Measurements from ENCODE around the gene SEMA5A.
"Not testable (repeated sequence)": the region's sequence is repeated elsewhere in the genome, so short reads cannot be mapped to it uniquely, and the experiment has no call there.

The SEMA5A gene

DNA sequence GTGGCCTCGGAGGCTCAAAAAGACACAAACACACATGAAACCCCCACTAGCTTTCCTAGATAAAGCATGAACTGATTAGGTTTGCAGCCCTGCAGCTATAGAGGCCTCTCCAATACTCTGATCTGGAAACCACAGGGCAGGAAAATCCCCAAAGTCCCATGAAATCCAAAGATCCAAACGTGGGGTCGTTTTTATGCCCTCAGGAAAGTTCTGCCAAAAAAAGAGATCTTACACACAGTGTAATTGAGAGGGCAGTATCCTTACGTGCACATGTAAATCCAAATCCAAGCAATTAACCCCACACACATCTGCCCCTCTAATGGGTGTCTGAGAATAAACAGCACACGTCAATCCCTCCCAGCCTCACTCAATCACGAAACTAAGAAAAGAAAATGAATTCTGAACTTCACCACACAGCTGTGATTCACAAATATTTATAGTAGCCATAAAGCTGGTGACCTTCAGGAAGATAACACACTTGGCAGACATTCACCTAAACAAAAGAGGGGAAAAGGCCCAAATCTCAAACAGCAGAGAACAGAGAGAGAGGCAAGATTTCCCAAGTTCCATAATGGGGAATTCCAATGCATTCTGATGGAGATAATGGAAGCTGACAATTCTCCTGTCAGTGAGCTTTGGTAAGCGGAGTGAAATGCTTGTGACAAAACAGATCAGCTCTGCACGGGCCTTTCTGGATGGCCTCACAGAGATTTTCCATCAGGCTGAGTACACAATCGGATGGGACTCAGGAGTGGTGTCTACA, 114.2 kb downstream of the SEMA5A start:
- no peak for DNase-seq

DNA sequence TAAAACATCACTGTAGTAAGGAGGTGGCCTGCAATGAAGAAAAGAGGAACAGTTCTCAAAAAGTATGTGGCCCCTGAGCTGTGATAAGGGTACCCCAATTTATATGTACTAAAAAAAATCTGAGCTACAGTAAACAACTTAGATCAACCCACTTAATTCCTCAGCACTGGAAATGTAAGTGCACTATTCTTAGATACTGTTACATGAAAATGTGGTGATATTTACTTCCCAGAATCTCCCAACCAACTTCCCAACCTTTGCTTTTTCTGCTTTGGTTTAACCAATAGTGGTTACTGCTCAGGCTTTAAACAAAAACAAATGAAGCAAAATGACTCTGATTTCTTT, 114.8 kb downstream of the SEMA5A start:
- DNase-seq: no peak

GRCh38 chr5:9430306-9430705, 115.6 kb downstream of the SEMA5A start:
- no peak for DNase-seq

- no peak for DNase-seq
Observed at GRCh38 chr5:9429691-9430215, 116.1 kb downstream of the SEMA5A start.

GRCh38 chr5:9428272-9428671, 117.6 kb downstream of the SEMA5A start:
- DNase-seq: no peak

- DNase-seq: no peak
Observed at GRCh38 chr5:9425710-9426109, 120.2 kb downstream of the SEMA5A start.

GRCh38 chr5:9423571-9423970, 122.3 kb downstream of the SEMA5A start:
- DNase-seq: no peak

DNA sequence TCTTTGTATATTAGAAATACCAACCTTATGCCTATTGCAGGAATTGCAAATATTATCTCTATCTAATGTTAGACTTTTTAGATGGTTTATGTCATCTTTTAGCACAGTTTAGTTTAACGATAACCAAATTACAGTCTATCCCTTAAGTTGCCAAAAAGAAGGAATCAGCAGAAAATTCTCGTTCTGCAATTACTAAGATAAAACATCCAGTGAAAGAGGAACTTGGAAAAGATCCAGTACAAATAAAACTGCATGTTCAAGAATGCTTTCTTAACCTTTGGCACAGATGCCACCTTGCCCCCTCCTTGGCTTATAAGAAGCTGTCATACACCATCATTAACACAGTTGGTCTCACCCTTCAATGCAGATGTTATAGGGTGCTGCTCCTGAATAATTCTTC, 124.0 kb downstream of the SEMA5A start:
- DNase-seq: no peak

DNA sequence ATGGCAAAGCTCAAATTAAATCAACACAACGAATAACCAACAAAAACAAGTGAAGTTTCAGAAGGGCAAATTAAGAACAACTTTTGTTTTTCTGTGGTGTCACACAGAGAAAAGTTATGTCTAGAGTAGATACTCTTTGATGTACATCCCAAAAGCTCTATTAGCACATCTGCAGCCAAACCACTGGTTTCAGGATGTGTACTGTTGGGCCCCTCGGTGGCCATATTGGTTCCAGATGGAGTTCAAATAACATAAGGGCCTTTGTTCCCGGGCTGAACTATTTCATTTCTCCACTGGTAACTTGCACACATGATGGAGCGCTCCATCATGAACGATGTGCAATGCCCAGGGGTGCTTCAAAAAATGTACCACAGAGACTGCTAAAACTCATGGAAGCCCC, 126.1 kb downstream of the SEMA5A start:
- no peak for DNase-seq

DNA sequence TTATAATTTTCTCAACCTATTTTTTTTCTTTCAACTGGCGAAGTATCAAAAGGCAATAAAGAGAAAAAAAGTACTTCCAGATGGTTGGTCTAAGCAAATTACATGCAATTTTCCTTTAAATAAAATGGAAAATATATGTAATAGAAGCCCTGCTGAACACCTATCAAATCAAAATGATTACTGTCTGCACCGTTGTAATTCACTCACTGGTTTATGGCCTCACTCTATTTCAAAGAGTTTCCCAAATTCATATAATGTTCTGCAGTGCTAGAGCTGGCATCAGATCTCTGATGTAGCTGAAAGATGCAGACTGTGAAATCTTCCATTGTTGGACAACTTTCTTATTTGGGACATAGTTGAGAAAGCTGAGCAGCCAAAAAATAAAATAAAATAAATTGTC, 130.3 kb downstream of the SEMA5A start:
- no peak for DNase-seq

- DNase-seq: no peak
Observed at GRCh38 chr5:9415091-9415490, 130.8 kb downstream of the SEMA5A start.

- DNase-seq: no peak
Observed at GRCh38 chr5:9411142-9411541, 134.7 kb downstream of the SEMA5A start.

DNA sequence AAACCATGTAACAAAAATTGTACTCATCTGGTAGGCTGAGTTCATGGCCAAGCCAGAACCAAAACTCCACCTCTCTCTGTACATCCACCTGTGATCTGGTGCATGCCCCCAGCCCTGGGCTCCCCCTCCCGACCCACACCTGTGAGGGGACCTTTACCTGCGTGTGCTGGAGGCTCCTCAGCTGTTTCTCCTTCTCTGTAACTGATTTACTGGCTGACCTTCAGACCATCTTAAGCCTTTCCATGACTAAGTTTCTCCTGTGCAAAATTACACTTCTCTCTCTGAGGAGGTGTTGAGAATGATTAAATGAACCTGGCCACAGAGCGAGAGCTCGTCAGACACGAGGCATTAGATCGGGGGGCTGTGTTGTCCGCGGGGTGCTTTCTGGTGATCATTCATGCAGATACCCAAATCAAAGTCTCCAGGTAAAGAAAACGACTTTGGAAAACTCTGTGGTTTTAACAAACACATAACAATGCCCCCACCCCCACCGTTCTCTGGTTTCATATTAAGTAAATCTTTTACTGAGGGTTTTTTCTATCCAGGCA, 136.4 kb downstream of the SEMA5A start:
- no peak for DNase-seq

- no peak for DNase-seq
Observed at GRCh38 chr5:9408964-9409363, 136.9 kb downstream of the SEMA5A start.

DNA sequence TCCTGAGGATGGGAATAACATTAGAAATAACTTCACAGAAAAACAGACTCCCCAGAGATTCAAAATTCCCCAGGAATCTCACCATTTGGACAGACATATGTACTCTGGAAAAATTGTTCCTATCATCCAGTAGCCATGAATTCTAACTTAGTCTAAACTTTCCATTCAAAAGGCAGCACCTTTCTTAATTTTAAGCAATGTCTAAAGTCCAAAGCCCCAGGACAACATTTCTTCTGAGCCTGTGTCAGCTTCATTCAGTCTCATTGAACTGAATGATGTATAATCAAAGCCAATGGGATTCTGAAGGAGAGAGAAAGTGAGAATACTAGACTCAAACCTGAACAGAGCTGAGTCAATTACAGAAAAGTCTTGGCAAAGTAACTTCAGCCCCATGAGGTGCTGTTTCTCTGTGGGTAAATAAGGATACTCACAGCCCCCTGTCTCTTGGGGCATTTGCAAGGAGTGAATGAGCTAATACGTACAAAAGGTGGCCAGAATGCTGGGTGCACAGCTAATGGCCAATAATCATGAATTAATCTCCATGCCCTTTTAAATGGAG, 140.6 kb downstream of the SEMA5A start:
- DNase-seq: no peak

- DNase-seq: no peak
Observed at GRCh38 chr5:9401786-9402472, 143.9 kb downstream of the SEMA5A start.

DNA sequence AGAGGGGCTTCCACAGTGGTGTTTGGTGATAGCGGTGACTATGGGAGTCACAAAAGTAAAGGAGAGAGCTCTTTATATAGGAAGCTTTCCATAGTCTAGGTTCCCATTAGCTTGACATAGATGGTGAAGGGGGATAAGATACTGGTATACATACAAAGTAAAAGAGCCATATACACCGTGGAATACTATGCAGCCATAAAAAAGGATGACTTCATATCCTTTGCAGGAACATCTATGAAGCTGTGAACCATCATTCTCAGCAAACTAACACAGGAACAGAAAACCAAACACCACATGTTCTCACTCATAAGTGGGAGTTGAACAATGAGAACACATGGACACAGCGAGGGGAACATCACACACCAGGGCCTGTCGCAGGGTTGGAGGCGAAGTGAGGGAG, 146.1 kb downstream of the SEMA5A start:
- not testable (repeated sequence) for DNase-seq

DNA sequence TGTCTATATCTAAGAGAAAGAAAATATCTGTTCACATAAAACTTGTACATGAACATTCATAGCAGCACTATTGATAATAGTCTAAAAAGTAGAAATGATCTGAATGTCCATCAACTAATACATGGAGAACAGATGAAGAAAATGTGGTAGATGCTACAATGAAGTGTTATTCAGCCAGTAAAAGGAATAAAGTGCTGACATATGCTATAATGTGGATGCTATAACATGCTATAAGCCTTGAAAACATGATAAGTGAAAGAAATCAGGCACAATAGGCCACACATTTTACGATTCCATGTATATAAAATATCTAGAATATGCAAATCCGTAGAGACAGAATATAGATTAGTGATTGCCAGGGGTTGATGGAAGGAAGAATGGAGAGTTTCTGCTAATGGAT, 146.8 kb downstream of the SEMA5A start:
- DNase-seq: no peak

- no peak for DNase-seq
Observed at GRCh38 chr5:9398227-9398626, 147.6 kb downstream of the SEMA5A start.

GRCh38 chr5:9396285-9396770, 149.5 kb downstream of the SEMA5A start:
- DNase-seq: no peak

DNA sequence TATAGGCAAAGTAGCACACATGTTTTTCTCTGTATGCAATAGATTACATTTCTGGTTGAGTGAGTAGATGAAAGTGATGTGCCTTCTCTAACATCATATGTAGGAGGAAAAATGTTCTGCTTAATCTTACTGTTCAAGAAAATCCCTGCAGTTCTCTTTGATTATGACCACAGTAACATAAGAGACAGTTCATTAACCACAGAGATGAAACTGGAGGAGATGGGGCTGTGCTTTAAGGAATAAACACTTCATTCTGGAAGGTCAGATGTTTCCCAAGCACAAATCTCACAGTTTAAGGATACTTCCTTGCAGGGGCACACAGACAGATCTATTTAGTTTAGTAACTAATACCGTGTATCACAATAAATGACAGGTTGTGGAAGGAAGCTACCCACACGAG, 150.2 kb downstream of the SEMA5A start:
- DNase-seq: no peak

GRCh38 chr5:9394221-9394620, 151.7 kb downstream of the SEMA5A start:
- no peak for DNase-seq

DNA sequence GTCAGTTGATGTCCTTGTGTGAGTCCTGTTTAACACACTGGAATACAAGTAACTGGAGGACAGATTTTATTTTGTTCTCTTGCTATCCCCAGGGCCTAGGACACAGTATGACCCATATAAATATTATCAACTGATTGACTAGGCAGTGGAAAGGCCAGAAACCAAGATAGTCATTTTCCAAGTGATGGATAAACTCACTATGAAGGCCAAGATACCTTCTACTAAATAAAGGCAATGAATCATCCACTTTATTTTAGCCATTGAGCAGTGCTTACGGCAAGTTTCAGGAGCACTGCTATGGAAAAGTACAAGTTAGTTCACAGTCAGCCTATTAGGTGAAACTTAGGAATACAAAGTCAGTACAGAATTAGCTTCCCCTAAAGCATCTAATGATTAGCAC, 153.2 kb downstream of the SEMA5A start:
- DNase-seq: no peak

DNA sequence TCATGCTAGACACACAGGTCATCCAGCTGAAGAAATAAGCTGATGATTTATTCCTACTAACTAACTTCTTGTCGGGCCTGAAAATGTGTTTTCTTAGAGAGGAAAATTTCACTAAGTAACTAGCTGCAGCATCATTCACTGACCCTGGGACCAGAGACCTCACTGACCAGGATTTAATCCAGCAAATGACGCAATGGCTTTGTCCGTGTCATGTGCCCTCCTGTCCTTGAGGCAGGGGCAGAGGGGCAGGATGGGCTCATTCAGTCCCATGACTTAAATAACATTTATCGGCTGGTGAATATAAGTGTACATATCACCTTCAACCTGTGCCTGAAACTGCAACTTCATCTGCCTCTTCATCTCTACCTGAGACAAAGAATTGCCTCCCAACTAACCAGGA, 154.8 kb downstream of the SEMA5A start:
- DNase-seq: no peak
